ENCODE data around the gene TDRD1. TPM values are rescaled to one million over a fixed set of nuclear protein-coding genes. Genes with fewer than 3 reads are reported as not detected.

TDRD1 gene
- total and polyA plus RNA-seq, 4 donors: 0.01 to 0.17 (median 0.07) TPM

GRCh38 chr10:114228156-114228555, 49.0 kb downstream of the TDRD1 start:
- Histone ChIP-seq H3K4me3 (ENCODE audit: low read depth in 1 of 3, low read length in 3 of 3) (no peak overlapping the region), H3K9ac (ENCODE audit: low read depth in 1 of 2, low read length in 2 of 2) (no peak overlapping the region), H3K4me1 (ENCODE audit: control insufficient read depth in 4 of 4, insufficient read depth in 4 of 4, low read length in 3 of 4) (peaks cover 0 to 6% (median 4%) of the 10 kb centered on the region in 4 donors), H3K36me3 (ENCODE audit: control insufficient read depth in 4 of 4, insufficient read depth in 3 of 4, low read depth in 1 of 4, low read length in 3 of 4) (peaks cover 0 to 1% (median 0%) of the 10 kb centered on the region in 4 donors), H3K27me3 (ENCODE audit: control insufficient read depth in 4 of 4, insufficient read depth in 4 of 4, low read length in 3 of 4) (no peaks in the 10 kb centered on the region), H3K27ac (ENCODE audit: low read depth in 1 of 2, low read length in 2 of 2) (no peak overlapping the region), H3K9me3 (ENCODE audit: control insufficient read depth in 4 of 4, low read length in 3 of 4) (no peaks in the 10 kb centered on the region)
- TF ChIP-seq NR2F2 (IDR thresholded peaks at IDR 0.05) (no peak), HNF4G (IDR thresholded peaks at IDR 0.05) (no peak), FOXA1 (IDR thresholded peaks at IDR 0.05) (no peak), TAF1 (conservative IDR thresholded peaks at IDR 0.05) (no peak), MAX (IDR thresholded peaks at IDR 0.05) (no peak), EGR1 (IDR thresholded peaks at IDR 0.05; ENCODE audit: low read depth in 2 of 2) (no peak), ZBTB33 (IDR thresholded peaks at IDR 0.05) (no peak), RXRA (IDR thresholded peaks at IDR 0.05) (no peak), CTCF (IDR thresholded peaks at IDR 0.05; ENCODE audit: low read depth, low read length, missing input control) (no peak), REST (IDR thresholded peaks at IDR 0.05) (no peak), GABPA (IDR thresholded peaks at IDR 0.05 in 1 of 2, conservative IDR thresholded peaks at IDR 0.05 in 1 of 2) (no peak), SP1 (IDR thresholded peaks at IDR 0.05) (no peak), HNF4A (conservative IDR thresholded peaks at IDR 0.05) (no peak), JUND (IDR thresholded peaks at IDR 0.05) (no peak)
- 69% methylated on average over 3 of the region's 3 CpGs for WGBS
- no peak for DNase-seq (ENCODE audit: low spot score)

- Histone ChIP-seq H3K27ac (ENCODE audit: low read depth in 1 of 2, low read length in 2 of 2) (no peak overlapping the region), H3K9ac (ENCODE audit: low read depth in 1 of 2, low read length in 2 of 2) (no peak overlapping the region), H3K9me3 (ENCODE audit: control insufficient read depth in 4 of 4, low read length in 3 of 4) (no peaks in the 10 kb centered on the region), H3K36me3 (ENCODE audit: control insufficient read depth in 4 of 4, insufficient read depth in 3 of 4, low read depth in 1 of 4, low read length in 3 of 4) (peaks cover 0 to 1% (median 0%) of the 10 kb centered on the region in 4 donors), H3K27me3 (ENCODE audit: control insufficient read depth in 4 of 4, insufficient read depth in 4 of 4, low read length in 3 of 4) (peaks cover 0 to 8% (median 0%) of the 10 kb centered on the region in 4 donors), H3K4me3 (ENCODE audit: low read depth in 1 of 3, low read length in 3 of 3) (no peak overlapping the region), H3K4me1 (ENCODE audit: control insufficient read depth in 4 of 4, insufficient read depth in 4 of 4, low read length in 3 of 4) (no peaks in the 10 kb centered on the region)
- DNase-seq (ENCODE audit: low spot score): no peak
- WGBS: 79% methylated on average over 4 of the region's 4 CpGs
- TF ChIP-seq JUND (IDR thresholded peaks at IDR 0.05) (no peak), FOXA2 (IDR thresholded peaks at IDR 0.05) (no peak), TAF1 (conservative IDR thresholded peaks at IDR 0.05) (no peak), EGR1 (IDR thresholded peaks at IDR 0.05; ENCODE audit: low read depth in 2 of 2) (no peak), HNF4A (conservative IDR thresholded peaks at IDR 0.05) (no peak), NR2F2 (IDR thresholded peaks at IDR 0.05) (no peak), FOXA1 (IDR thresholded peaks at IDR 0.05) (no peak), SP1 (IDR thresholded peaks at IDR 0.05) (no peak), RAD21 (IDR thresholded peaks at IDR 0.05) (no peak), ATF3 (IDR thresholded peaks at IDR 0.05) (no peak), HNF4G (IDR thresholded peaks at IDR 0.05) (no peak), RXRA (IDR thresholded peaks at IDR 0.05) (no peak), REST (IDR thresholded peaks at IDR 0.05) (no peak), CTCF (IDR thresholded peaks at IDR 0.05; ENCODE audit: low read depth, low read length, missing input control) (no peak)
Observed at GRCh38 chr10:114232561-114233176, 53.5 kb downstream of the TDRD1 start.
